HG03432 (cell line): ENCODE results near the gene SAE1.

Experiments used
- ATAC-seq: cut with Tn5 transposase; IDR thresholded peaks from one replicate; pipeline ENCODE4 v1.9.1; 2021; ENCODE audit warnings: mild to moderate bottlenecking, moderate library complexity; ENCODE audit not compliant: unreplicated experiment

Gene SAE1

DNA sequence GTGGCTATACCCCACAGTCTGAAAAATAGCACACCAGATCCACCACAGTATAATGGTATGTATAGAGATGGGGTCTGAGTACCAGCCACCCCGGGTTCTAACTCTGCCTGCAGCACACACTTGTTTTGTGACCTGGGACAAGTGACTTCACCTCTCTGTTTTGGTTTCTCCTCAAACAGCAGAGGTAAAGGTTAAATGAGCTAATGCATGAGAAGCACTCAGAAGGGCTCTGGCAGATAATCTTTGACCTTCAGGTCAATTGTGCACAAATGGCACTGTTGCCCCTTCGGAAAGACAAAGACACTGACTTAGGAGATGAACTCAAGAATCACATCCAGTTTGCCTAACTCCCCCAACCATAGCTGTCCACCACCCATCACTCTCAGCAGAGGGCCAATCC lies 24.8 kb upstream of the SAE1 start:
- no peak for ATAC-seq

DNA sequence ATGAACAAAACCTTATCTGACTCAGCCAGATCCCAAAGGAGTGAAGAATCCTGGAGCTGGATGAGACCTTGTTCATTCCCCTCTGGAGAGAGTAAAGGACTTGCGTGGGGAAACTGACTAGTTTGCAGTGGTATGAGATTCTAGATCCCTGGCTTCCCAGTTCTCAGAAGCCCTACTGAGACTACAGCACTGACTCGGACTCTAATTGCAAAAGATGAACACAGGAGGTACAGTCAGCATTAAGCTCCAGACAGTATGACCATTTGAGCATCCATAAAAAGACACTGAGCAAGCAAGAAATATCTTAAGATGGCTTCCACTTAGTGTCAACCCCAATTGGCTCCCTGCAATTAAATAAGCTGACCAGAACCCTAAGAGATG lies 23.8 kb upstream of the SAE1 start:
- no peak for ATAC-seq

DNA sequence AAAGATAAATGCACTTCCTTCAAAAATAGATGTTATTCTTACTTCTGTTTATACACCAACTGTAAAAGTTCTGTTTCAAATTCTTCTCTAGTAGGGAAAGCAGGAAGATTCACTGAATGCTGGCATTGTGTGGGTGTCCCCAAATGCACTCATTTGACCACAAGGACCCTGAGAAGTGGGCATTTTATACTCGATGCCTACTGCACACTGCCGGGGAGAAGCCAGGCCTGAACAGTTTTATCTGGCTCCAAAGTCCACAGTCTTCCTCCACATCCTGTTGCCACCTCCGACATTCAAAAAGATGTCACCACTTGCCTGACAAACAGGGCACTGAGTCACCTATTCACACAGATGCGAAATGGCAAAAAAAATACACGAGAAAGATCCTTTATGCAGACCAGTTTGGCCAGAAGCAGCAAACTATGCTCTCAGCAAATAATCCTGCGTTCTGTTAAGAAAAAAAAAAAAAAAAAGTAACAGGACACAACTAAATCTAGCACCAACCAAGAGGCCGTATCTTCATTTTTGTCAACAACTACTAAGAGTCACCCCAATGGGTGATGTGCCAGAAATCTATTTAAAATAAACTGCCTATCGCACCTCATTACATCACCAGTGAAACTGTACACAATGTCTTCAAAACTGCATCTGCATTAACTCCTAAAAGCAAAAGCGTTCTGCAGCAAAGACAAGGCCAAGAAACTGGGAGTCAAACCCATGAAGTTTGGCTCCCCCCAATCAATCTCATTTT lies 23.3 kb upstream of the SAE1 start:
- no peak for ATAC-seq

DNA sequence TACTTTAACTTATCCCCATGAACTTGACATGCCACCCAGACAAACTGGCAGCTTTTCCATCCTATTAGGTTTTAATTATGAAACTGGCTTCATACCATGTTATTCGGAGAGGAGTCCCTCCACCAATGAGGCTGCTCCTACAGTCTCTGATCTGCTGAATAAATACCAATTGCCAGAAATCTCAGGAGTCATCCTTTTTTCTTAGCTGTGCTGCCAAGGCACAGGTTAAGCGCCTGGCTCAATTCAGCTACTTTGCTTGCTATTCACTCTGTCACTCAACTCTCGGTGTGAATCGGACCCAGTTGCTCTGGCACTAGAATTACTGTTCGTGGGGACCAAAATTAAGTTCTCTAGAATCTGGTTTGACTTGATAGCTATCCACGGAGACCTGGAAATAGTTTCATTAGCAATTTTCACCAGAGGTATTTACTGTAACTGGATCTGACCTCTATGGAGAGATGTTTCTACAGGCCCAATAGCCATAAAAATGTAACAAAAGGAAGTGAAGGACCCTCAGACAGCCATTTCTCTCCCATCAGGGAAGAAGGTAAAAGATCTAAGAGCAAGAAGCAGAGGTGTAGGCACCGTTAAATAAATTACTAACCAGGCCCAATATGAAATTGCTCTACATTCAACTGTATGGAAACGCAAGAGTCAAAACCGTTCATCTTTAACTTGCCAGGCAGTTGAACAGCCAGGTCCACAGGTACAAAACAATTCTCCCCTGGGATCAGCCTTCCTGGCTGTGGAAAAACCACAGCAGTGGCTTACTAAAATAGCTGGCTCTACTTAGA lies 22.5 kb upstream of the SAE1 start:
- no peak for ATAC-seq

DNA sequence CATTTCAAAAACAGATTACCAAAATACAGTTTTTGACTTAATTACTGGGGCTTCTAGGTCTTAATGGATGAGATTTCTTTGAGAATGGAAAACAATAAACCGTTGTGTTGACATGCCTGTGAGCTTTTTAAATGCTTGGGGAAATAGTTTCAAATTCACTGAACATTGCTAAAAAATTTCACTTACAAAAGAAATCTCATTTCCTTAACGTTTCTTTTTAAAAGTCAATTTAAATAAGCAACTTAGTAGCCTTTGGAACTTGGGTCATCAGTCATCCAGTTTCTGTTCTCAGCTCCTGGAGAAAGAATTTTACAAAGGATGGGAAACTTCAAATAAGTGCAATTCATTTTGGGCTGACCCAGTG lies 21.5 kb upstream of the SAE1 start:
- no peak for ATAC-seq

DNA sequence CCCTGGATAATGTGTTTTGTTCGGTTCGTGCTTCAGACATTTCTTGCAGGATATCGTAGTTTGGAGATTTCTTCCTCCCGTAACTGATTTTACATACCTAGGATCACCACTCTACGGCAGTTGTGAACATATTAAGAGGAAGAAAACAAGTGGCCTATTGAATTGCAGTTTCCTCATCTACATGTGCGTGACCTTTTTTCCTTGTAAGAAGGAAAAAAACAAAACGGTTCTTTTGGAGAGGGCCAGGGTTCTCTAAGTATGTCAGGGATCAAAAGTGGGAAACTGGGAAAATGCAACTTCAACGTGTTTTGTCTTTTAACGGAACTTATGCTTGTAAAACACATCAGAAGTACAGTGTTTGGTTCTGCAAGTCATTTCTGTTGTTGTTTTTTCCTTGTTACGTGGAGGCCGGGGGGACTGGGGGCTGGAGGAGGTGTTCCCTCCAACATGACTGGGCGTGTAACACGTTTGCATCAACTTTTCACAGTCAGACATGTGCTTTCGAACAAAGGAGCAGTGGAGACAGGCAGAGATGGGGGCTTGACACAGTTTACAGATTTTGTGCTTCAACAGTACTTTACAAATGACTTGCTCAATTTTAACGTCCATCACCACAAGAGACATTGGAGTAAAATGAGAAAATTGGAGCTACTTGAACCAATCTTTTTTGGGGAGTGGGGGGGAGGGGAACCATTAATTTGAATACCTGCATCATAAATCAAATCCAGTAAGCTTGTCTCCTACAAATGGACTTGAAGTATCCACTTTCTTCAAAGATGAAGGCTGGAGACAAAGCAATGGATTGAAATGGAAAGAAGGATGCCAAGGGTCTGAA lies 20.9 kb upstream of the SAE1 start:
- no peak for ATAC-seq

DNA sequence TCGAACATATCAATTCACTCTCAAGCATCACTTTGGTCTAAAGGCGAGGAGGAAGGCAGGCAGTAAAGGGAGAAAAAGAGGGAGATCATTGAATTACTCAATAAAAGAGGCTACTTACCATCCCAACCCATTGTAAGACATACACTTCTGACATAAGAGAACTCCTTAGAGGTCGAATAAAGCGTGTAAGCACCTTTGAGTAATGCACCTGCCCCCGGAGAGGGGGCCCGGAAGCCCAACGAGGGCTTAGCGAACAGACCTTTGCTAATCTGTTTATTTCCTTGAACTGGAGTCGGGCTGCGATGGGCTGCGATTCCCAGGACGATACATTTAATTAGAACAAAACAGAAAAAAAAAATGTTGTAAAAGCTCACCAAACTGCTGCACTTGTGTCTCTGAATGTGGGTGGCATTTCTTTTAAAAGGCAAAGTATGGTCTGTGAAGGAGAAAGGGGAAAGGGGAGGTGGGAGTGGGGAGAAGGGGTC lies 20.1 kb upstream of the SAE1 start:
- ATAC-seq: no peak

DNA sequence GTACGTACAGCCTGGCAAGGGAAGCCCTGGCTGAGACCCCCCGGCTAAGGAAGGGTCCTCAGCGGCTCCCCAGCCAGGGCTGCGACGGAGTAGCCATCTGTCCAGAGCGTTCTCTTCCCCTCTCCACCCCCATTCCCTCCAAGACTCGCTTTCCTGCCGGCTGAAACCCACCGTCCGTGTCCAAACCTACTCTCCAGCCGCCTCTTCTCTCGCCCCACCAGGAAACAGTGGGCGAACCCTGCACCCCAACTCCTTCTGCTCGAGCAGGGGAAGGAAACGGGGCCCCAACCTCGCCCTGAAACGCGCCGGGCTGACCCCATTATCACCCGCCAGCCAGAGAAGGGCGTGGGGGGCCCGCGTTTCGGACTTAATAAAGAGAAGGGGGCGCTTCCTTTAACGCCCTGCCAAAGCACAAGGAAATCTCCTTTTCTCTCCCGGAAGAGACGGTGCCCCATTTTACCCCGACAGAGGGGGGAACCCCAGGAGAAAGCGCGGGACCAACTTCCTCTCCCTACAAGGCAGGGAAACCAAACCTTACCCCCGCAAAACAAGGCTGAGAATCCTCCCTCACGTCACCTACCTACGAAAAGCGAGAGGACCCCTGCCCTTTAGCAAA lies 19.5 kb upstream of the SAE1 start:
- ATAC-seq: no peak

DNA sequence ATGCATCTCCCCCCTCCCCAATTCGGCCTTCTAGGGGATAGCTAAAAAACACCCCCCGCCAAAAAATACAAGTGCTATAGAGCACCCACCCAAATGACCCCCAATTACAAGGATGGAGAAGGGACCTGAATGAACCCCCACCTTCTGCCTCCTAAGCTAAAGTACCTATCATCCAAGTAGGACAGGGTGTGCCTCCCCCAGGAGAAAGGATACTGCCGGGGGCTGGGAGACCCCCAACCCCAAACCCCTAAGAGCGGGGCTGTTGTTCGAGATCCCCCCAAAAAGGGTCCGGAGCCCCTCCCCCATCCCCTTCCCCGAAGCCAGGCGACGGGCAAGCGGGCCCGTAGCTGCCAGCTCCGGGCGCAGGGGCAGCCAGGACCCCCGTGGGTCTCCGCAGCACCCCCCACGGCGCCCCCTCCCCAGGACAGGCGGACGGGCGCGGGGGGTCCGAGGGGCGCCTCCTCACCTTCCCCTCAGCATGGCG lies 18.9 kb upstream of the SAE1 start:
- no peak for ATAC-seq

DNA sequence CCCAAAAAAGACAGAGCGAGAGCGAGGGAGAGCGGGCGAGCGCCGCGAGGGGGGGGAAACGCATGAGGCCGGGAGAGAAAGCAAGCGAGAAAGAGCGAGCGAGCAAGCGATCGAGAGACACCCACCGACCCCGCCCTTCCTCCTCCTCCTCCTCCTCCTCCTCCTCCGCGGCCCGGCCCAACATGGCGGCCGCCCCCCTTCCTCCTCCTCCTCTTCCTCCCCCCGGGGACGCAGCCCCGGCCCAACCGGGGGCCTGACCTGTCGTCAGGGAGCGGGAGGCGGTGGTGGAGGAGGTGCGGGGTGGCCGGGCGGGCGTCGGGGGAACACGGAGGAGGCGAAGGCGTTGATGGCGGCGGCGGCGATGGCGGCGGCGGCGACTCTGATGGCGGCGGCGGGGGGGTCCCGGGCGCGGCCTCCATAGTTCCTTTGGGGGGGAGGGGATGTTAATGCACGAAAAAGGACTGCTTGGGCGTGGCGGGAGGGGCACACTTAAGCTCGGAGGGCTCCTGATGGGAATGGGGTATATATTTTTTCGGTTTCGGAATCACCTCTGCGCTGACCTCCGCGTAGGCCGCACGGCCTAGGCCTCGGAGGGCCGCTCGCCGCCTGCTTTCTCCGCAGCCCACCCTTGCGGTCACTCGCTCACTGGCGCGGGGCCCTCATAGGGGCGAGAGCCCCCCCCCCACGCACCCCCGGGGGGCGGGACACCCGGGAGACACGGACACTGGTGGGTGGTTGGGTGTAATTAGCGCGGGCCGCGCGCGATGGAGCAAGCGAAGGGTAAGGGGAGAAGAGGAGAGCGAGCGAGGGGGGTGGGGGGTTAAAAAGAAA lies 18.3 kb upstream of the SAE1 start:
- peak; percentile 29 for ATAC-seq

DNA sequence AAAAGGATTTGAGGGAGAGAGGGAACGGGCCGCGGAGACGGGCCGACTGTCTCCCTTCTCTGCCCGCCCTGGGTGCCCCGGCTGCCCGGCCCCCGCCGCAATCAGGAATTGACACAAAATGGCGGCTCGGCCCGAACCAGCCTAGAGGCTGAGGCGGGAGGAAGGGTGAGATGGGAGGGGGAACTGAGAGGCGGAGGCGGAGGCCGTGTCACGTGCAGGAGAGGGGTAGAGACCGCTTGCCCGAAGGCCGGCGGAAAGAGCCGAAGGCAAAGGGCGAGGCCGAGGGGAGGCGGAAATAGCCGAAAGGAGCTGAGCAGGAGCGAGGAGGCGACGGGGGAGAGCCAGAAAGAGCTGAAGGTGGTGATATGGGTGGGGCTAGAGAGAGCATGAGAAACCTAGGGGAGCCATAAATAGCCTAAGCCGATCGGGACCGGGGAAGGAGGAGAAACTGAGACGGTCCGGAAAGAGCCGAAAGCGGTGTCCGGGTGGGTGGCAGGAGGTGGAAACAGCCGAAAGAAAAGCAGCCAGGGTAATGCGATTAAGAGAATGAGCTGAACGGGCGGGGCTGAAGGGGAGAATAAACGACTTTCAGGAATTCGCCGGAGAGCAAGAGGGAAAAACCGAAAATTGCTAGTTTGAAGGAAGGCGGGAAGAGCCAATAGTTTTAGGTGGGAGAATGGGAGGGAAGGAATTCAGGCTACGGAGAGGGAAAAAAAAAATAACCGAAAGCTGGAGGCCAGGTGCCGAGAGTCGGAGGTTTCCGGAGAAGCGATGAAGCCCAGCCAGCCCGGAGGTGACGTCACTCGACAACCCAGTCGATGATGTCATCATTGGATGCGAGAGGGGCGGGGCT lies 17.4 kb upstream of the SAE1 start, which contains the start of gene ZC3H4:
ZC3H4 (minus strand) TSS at position 780 of the 853 bp plus-strand sequence. CDS start 1,192 bp downstream, outside the sequence.
- peak; percentile 81 for ATAC-seq

DNA sequence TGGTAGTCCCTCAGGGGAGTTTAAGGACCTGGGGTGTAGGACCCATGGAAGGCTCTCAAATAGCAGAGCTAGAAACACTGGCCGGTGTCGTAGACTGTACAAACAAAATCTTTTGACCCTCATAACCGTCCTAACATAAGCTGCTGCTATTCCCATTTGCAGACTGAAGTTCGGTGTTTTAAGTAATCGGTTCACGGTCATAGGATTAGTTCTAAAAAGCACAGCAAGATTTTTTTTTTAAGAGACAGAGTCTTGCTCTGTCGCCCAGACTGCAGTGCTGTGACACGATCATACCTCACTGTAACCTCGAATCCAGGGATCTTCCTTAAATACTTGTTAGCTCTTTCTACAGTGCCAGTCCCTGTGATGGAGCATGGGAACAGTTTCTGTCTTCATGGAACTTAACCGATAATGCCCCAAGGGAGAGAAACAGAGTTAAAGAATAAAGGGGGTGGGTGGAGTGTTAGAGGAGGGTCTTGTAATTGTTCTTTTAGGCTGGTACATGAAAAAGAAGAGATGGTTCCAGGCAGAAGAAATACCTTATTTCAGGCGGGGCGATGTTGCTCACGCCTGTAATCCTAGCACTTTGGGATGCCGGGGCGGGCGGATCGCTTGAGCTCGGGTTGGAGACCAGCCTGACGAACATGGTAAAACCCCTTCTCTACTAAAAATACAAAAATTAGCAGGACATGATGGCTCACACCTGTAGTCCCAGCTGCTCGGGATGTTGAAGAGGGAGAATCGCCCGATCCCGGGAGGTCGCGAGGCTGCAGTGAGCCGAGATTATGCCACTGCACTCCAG lies 16.6 kb upstream of the SAE1 start:
- no peak for ATAC-seq

DNA sequence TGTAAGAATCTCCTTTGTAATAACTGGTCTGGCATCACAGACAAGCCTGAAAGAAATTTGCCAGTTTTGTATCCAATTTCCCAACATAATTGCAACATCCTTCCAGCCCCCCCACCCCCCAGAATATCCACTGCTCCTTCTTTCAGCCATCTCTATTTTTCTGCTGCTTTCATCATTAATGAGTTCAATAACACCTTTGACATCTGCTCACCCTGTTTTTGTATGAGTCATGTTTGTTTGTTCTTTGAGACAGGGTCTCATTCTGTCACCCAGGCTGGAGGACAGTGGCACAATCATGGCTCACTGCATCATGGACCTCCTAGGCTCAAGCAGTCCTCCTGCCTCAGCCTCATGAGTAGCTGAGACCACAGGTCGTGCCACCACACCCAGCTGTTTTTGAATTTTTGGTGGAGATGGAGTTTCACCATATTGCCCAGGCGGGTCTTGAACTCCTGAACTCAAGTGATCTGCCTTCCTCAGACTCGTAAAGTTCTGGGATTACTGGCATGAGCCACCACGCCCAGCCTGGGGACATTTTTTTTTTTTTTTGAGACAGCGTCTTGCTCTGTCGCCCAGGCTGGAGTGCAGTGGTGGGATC lies 10.1 kb upstream of the SAE1 start:
- ATAC-seq: no peak

DNA sequence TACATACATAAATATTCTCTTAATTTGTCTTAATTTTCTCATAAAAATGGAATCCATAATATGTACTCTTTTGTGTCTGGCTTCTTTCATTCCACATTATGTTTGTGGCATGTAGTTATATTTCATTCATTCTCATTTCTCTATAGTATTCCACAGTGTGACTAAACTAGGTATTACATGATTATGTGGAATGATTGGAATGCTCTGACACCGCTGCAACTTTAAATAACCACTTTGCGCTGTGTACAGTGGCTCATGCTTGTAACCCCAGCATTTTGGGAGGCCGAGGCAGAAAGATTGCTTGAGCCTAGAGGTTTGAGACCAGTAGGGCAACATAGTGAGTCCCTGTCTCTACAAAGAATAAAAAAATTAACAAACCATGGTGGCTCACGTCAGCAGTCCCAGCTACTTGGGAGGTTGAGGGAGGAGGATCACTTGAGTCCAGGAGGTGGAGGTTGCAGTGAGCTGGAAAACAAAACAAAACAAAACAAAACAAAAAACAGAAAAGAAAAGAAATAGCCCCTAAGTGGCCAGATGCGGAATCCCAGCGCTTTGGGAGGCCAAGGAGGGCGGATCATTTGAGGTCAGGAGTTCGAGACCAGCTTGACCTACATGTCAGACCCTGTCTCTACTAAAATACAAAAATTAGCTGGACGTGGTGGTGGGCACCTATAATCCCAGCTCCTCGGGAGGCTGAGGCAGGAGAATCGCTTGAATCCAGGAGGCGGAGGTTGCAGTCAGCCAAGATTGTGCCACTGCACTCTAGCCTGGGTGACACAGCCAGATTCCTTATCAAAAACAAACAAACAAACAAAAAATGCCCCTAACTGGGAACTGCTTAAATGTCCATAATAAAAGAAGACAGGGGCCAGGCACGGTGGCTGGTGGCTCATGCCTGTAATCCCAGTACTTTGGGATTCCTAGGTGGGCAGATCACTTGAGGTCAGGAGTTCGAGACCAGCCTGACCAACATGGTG lies 8.0 kb upstream of the SAE1 start:
- ATAC-seq: no peak

DNA sequence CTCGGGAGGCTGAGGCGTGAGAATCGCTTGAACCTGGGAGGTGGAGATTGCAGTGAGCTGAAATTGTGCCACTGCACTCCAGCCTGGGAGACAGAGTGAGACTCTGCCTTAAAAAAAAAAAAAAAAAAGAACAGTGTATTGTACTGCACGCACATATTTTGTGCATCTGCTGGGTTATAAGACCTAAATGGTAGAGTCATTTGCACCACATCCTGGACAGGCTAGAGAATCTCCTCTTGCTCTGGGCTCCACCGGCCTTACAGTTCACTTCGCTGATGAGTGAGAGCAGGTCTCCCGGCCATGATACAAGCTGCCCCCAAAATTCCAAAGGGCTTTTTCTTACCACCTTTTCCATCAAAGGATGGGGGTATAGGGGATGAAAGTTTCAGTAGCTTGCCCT lies 7.2 kb upstream of the SAE1 start:
- ATAC-seq: no peak

DNA sequence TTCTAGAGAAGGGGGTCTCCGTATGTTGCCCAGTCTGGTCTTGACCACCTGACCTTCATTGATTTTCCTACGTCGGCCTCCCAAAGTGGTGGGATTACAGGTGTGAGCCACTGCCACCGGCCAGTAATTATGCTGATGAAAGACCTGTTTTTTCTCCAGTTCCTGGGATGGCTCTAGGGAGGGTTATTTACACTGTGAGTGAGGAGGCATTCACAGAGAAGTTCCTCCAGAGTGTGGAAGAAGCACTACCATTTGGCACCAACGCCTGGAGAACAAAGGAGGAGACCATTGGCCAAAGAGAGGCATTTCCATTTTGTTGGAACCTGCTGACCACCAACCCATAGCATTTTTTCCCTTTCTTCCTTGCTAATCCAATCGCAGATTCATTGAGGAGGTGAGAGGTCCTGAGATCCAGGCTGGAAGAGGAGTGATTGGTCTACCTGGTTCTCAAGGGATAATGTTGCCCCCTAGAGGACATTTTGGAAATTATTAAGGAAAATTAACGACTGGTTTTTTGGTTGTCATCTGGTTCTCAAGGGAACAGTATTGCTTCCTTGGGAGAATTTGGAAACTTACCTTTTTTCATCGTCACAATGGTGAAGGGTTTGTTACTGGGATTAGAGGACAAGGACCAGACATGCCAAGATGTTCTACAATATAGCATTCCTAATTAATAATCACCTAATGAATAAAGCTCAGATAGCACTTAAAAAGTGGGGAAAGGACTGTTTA lies 5.5 kb upstream of the SAE1 start:
- no peak for ATAC-seq
